Body of pancreas (tissue), 4 donors: ENCODE results near the gene ZFAND5. TPM values are rescaled to one million over a fixed set of nuclear protein-coding genes. Genes with fewer than 3 reads are reported as not detected.
A peak's percentile ranks its signal among the peaks of the same experiment; 100 is the strongest.

Experiments used
- ATAC-seq: fragments of 150-250 bp; one replicate; pipeline ENCODE4 v1.9.1; 2016
- DNase-seq, 4 donors: peaks; one replicate each; pipeline ENCODE4 v3.0.0-alpha.2; 2019
- H3K27ac ChIP-seq, 4 donors: fragments of 200-600 bp; sonication (generic); 1 replicate in 3 of 4; 2 replicates in 1 of 4; pipeline versions ENCODE4 v1.5.1 to v1.6.1; 2016 to 2019; ENCODE audit warnings: mild to moderate bottlenecking in 1 of 4, mixed read lengths in 1 of 4, moderate library complexity in 1 of 4
- H3K27me3 ChIP-seq, 2 donors: fragments of 200-600 bp; sonication (generic); one replicate each; pipeline ENCODE4 v1.6.0; 2016; ENCODE audit warnings: mild to moderate bottlenecking in 1 of 2
- H3K36me3 ChIP-seq, 2 donors: fragments of 200-600 bp; sonication (generic); replicated peaks in 1 of 2; 2 replicates each; pipeline ENCODE4 v1.5.1; 2016; ENCODE audit warnings: low read depth in 2 of 2; ENCODE audit not compliant: insufficient read depth in 1 of 2
- H3K4me1 ChIP-seq: fragments of 200-600 bp; sonication (generic); one replicate; pipeline ENCODE4 v1.6.0; 2016
- H3K4me3 ChIP-seq, 2 donors: fragments of 200-600 bp; sonication (generic); 1 replicate in 1 of 2; 2 replicates in 1 of 2; pipeline ENCODE4 v1.5.1; 2016 to 2019
- H3K9me3 ChIP-seq, 3 donors: fragments of 200-600 bp; sonication (generic); 1 replicate in 2 of 3; 2 replicates in 1 of 3; pipeline ENCODE4 v1.5.1; 2016
- CTCF ChIP-seq, 7 experiments: fragments of 450-650 bp in 4 of 7; fragments of 200-600 bp in 3 of 7; sonication (generic) in 3 of 7; IDR thresholded peaks; one replicate each; pipeline ENCODE4 v1.5.1; 2016 to 2019; ENCODE audit warnings: antibody characterized with exemption in 7 of 7
- POLR2A ChIP-seq, 3 donors: fragments of 450-650 bp; IDR thresholded peaks; one replicate each; pipeline ENCODE4 v1.6.1; 2016; ENCODE audit warnings: antibody characterized with exemption in 3 of 3, mild to moderate bottlenecking in 2 of 3
- WGBS, 2 donors: methylation state at CpG; one replicate each; pipeline ENCODE4 v1.1.5; 2017; 5-methylcytosine and 5-hydroxymethylcytosine counted together
- intact Hi-C: fragments of 100-400 bp; cut with DNase I; formaldehyde crosslinking; loops from one replicate; pipeline ENCODE4 v1.15.1; 2023
- total RNA-seq, 2 donors: library from RNA; depleted of rRNA; stranded (reverse); fragments of >200 nt; gene quantifications; one replicate each; pipeline ENCODE4 v1.1.0, GENCODE V29; 2016

The ZFAND5 gene
- total RNA-seq, 2 donors from 2014 or later = 89.2 to 172 TPM

- intact Hi-C loops = no loop called here
- H3K9me3 ChIP-seq = no peaks in the 10 kb centered on the region
- H3K36me3 ChIP-seq = no peaks in the 10 kb centered on the region
- TF ChIP-seq CTCF (IDR thresholded peaks at IDR 0.05) (no peak), POLR2A (IDR thresholded peaks at IDR 0.05) (no peak)
- WGBS, 2 donors = 67 to 69% methylated on average over 3 of the region's 3 CpGs
- no peak overlapping the region for H3K27ac ChIP-seq
- DNase-seq = no peak
- no peak overlapping the region for H3K4me3 ChIP-seq
- no peak for ATAC-seq
- no peaks in the 10 kb centered on the region for H3K4me1 ChIP-seq
- no peaks in the 10 kb centered on the region for H3K27me3 ChIP-seq
Observed at GRCh38 chr9:72324974-72325373, 40.0 kb downstream of the ZFAND5 start.

DNA sequence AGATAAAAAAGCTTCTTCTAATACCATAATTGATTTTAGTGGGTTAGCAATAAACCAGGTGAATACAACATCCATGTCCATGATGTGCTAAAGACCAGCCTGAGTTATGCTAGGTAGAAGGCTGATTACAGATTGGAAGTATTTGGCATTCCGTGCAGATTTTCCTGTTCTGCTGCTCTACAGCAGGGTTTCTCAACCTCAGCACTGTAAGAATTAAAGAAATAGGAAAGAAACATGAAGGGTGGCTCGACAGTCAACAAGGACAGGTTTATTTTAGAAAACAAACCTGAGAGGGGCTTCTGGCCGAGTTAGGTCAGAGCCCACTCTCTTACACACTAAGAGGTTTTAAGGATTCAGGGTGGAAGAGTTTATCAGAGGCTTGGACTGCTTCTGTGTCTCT is 42.3 kb downstream of the ZFAND5 start:
- no peak for DNase-seq
- intact Hi-C loops = no loop called here
- no peaks in the 10 kb centered on the region for H3K27me3 ChIP-seq
- WGBS, 2 donors = 57 to 64% methylated on average over 3 of the region's 3 CpGs
- no peaks in the 10 kb centered on the region for H3K4me1 ChIP-seq
- TF ChIP-seq CTCF (IDR thresholded peaks at IDR 0.05) (no peak), POLR2A (IDR thresholded peaks at IDR 0.05) (no peak)
- no peak for ATAC-seq
- no peak overlapping the region for H3K4me3 ChIP-seq
- no peaks in the 10 kb centered on the region for H3K36me3 ChIP-seq
- no peak overlapping the region for H3K27ac ChIP-seq
- no peaks in the 10 kb centered on the region for H3K9me3 ChIP-seq

DNA sequence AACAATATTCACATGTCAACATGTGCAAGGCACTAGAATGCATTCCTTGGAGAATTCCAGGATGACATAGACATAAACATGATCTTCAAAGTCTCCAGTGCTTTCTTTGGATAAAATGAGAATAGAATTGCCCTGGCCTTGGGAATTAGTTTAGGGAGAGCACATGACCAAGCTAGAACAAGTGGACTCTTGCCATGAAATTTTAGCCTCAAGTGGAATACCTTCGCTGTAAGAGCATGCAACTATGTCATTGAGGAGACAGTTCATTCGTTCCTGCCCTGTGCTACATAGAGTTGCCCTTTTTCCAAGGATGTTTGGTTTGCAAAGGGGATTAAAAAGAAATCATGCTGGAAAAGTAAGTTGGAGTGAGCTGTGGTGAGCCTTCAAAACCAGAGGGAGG is 42.7 kb downstream of the ZFAND5 start:
- Histone ChIP-seq H3K4me1 (no peaks in the 10 kb centered on the region), H3K4me3 (no peak overlapping the region), H3K27ac (no peak overlapping the region), H3K9me3 (no peaks in the 10 kb centered on the region), H3K36me3 (no peaks in the 10 kb centered on the region), H3K27me3 (no peaks in the 10 kb centered on the region)
- ATAC-seq (no peak), DNase-seq (no peak)
- TF ChIP-seq POLR2A (IDR thresholded peaks at IDR 0.05) = no peak
- no peak for TF ChIP-seq CTCF (IDR thresholded peaks at IDR 0.05)
- intact Hi-C loops = no loop called here
- WGBS, 2 donors = 67 to 76% methylated on average over 2 of the region's 2 CpGs

GRCh38 chr9:72315510-72316311 is 49.3 kb downstream of the ZFAND5 start:
- H3K9me3 ChIP-seq = no peaks in the 10 kb centered on the region
- 23 to 27% methylated on average over 10 of the region's 10 CpGs for WGBS, 2 donors
- H3K36me3 ChIP-seq = no peaks in the 10 kb centered on the region
- H3K27me3 ChIP-seq = no peaks in the 10 kb centered on the region
- DNase-seq (peak; percentile 37 to 60 (median 54)), ATAC-seq (peak; percentile 73)
- no peak for TF ChIP-seq POLR2A (IDR thresholded peaks at IDR 0.05)
- TF ChIP-seq CTCF (IDR thresholded peaks at IDR 0.05) = no peak
- H3K4me3 ChIP-seq = no peak overlapping the region
- peaks cover 22% of the 10 kb centered on the region for H3K4me1 ChIP-seq
- H3K27ac ChIP-seq = peak overlapping the region; percentile 54 to 75 (median 70)
- intact Hi-C loops = no loop called here

DNA sequence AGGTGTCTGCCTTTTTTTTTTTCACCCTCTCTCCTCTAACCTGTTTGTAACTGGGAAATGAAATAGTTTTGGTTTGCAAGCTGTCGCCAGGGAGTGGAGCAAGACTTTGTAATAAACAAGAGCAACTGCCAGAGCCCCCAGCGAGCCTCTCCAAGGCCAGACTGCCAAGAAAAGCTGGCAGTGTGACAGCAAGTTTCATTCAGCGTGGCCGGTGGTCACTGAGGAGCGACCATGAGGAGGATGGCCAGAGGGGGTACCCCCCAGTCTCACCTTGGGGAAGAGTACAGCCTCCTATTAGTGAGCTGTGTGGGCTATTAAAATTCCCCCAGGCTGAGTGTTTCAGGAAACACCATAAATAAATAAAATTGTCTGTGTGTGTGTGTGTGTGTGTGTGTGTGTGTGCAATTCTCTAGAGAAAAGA is 49.9 kb downstream of the ZFAND5 start:
- peaks cover 22% of the 10 kb centered on the region for H3K4me1 ChIP-seq
- intact Hi-C loops = no loop called here
- H3K4me3 ChIP-seq = no peak overlapping the region
- peak overlapping the region; percentile 54 to 75 (median 70) for H3K27ac ChIP-seq
- DNase-seq = peak; percentile 44 to 65 (median 61)
- no peaks in the 10 kb centered on the region for H3K27me3 ChIP-seq
- TF ChIP-seq CTCF (IDR thresholded peaks at IDR 0.05) (no peak), POLR2A (IDR thresholded peaks at IDR 0.05) (peak in 1 of 3 donors; percentile 4)
- H3K9me3 ChIP-seq = no peaks in the 10 kb centered on the region
- ATAC-seq = peak; percentile 74
- WGBS, 2 donors = 4 to 10% methylated on average over 5 of the region's 5 CpGs
- H3K36me3 ChIP-seq = no peaks in the 10 kb centered on the region
